Thoracic aorta endothelial cell (primary cell): ENCODE data around the gene P2RX1. TPM values are rescaled to one million over a fixed set of nuclear protein-coding genes. Genes with fewer than 3 reads are reported as not detected.

Source experiments
- total RNA-seq: library from RNA; depleted of rRNA; stranded (reverse); fragments of >200 nt; gene quantifications from 2 replicates; pipeline ENCODE4 v1.2.3, GENCODE V29; 2012

P2RX1 gene
- total RNA-seq: not detected in 2 replicates

DNA sequence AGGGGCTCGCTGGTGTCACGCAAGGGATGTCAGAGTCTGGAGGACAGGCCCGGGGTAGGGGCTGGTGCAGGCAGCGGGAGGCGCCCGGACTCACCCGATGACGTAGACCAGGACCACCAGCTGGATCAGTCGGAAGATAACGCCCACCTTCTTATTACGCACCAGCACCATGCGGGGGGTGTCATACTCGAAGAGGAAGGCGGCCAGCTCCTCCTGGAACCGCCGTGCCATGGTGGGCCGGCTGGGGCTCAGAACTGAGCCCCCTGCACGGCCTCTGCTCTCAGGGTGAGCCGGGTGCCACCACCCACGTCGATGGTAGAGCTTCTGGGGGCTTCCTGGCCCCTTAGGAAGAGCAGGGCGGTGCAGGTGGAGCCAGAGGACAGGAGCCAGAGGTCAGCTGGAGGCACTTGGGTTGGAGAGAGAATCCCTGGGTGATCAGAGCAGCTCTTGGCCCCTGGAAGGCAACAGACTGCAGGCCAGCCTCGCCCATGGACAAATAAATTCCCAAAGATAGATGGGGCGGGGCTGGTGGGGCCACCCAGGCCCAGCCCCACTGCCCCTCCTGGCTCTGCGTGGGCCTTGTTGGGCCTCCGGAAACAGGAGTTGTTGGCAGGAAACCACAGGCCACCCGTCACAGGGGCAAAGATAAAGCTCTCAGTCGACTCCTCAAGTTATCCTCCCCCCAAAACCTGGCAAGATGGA is at the start of gene P2RX1:
P2RX1 (minus strand) TSS at position 471 of the 702 bp plus-strand sequence; CDS start at position 231, 240 bp downstream.

DNA sequence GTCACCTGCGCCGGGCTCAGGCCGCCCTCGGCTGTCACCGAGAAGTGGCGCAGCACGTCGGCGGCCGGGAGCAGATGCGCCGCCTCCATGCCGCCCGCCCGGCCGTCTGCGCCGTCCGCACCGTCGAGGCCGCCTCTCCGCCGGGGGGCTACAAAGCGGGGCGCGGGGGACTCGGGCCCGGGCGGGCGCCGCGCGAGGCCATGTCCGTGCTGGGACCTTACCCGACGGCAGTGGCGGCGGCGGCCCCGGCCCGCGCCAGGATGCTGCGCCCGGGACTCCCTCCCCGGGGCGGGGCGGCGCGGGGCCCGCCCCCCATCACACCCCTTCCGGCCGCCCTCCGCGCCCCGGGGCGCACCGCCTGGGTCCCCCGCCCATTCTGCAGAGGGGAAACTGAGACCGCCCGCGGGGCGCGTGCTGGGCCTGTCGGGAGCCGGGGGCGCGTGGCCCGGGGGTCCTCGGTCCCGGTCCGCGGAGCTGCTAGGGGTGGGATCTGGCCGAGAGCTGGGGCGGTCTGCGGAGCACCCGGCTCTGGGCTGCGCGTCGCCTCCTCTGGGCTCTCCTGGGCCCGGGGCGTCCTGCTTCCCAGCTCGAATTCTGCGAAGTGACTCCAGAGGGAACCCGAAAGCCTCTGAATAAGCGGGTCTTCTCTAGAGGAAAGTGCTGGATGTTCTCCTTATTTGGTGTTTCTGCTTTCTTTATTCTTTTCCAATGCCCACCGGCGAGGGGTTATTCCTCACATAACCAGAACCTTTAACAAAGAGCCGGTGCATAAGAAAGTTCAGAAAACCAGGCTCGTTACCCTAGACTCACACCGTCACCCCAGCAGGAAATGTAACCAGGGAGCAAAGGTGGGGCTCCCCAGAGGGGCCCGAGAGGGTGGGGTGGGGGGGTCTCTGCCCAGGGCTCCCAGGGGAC is 48.2 kb upstream of the P2RX1 start, which contains the start of gene ATP2A3:
ATP2A3 (minus strand) TSS at position 235 of the 915 bp plus-strand sequence; CDS start at position 89, 146 bp downstream.

DNA sequence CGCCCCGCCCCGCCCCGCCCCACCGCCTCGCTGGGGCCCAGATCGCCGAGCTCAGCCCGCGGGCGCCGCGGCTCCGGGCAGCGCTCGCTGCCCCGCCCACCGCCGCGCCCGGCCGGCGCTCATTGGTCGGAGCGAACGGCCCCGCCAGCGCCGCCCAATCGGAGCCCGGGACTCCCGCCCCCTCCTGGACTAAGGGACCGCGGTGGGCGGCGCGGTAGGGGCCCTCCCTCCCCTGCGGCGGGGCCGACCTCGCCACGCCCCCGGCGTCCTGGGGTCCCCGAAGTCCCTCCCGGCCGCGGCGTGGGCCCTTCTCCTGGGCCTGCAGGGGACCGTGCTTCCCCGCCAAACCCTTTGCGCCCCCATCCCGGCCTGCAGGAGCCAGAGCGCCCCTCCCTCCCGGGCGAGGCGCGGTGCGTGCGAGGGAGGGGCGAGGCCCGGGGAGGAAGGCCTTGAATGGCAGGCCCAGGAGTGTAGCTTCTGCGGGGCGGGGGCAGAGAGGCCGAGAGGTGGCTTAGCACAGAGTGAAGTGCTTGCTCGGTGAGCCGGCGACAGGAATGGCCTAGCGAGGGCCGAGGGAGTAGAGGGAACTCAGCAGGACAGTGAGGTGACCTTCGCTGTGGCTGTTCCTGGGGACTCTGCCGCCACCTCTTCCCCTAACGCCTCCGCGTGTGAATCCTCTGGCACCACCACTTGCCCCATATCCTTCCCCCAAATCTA is 23.1 kb downstream of the P2RX1 start, which contains the start of gene CAMKK1:
CAMKK1 (minus strand) TSS at position 51 of the 717 bp plus-strand sequence. CDS start 7,366 bp downstream, outside the sequence.

Other genes with a start within 250 kb of the P2RX1 start
- gene TAX1BP3, start 247.9 kb downstream of the P2RX1 start, total RNA-seq: 159 and 179 TPM in 2 replicates
- gene EMC6, start 247.7 kb downstream of the P2RX1 start, total RNA-seq: 16.9 and 26.9 TPM in 2 replicates
- gene P2RX5, start 220.3 kb downstream of the P2RX1 start, total RNA-seq: 0.27 and 1.7 TPM in 2 replicates
- 11.8 and 22.0 TPM in 2 replicates for gene HASPIN, start 192.6 kb downstream of the P2RX1 start, total RNA-seq
- 19.1 and 22.2 TPM in 2 replicates for gene ITGAE, start 115.3 kb downstream of the P2RX1 start, total RNA-seq
- gene NCBP3, start 70.2 kb downstream of the P2RX1 start, total RNA-seq: 40.7 and 48.7 TPM in 2 replicates
- gene CAMKK1, start 23.4 kb downstream of the P2RX1 start, total RNA-seq: 3.2 and 4.9 TPM in 2 replicates
- gene ATP2A3, start 48.0 kb upstream of the P2RX1 start, total RNA-seq: 0.65 and 1.3 TPM in 2 replicates
- 70.6 and 71.1 TPM in 2 replicates for gene ZZEF1, start 226.6 kb upstream of the P2RX1 start, total RNA-seq
- gene CYB5D2, start 226.7 kb upstream of the P2RX1 start, total RNA-seq: 19.8 and 20.6 TPM in 2 replicates